GM19372 (cell line): ENCODE data around the gene OAS1.
"Not testable (repeated sequence)": the region's sequence is repeated elsewhere in the genome, so short reads cannot be mapped to it uniquely, and the experiment has no call there.

Experiments
- ATAC-seq: cut with Tn5 transposase; IDR thresholded peaks from one replicate; pipeline ENCODE4 v1.9.1; 2021; ENCODE audit warnings: mild to moderate bottlenecking, low read depth, moderate library complexity; ENCODE audit not compliant: unreplicated experiment

OAS1 gene

GRCh38 chr12:112898380-112898779, 8.4 kb upstream of the OAS1 start:
- no peak for ATAC-seq

GRCh38 chr12:112900298-112901145, 6.2 kb upstream of the OAS1 start:
- ATAC-seq, result no peak

- ATAC-seq, result no peak
Measured at GRCh38 chr12:112901271-112901670, 5.5 kb upstream of the OAS1 start.

- no peak for ATAC-seq
Measured at GRCh38 chr12:112904571-112904970, 2.2 kb upstream of the OAS1 start.

- no peak for ATAC-seq
Measured at GRCh38 chr12:112905451-112906089, 1.2 kb upstream of the OAS1 start.

- ATAC-seq, result peak; percentile 45
Measured at GRCh38 chr12:112907415-112908157, 824 bp downstream of the OAS1 start.

- no peak for ATAC-seq
Measured at GRCh38 chr12:112908548-112908947, 1.8 kb downstream of the OAS1 start.

GRCh38 chr12:112909693-112910092, 2.9 kb downstream of the OAS1 start:
- no peak for ATAC-seq

GRCh38 chr12:112913038-112913688, 6.4 kb downstream of the OAS1 start:
- no peak for ATAC-seq

- ATAC-seq, result not testable (repeated sequence)
Measured at GRCh38 chr12:112913888-112914287, 7.1 kb downstream of the OAS1 start.

GRCh38 chr12:112916270-112916669, 9.5 kb downstream of the OAS1 start:
- no peak for ATAC-seq

- ATAC-seq, result no peak
Measured at GRCh38 chr12:112919121-112919520, 12.4 kb downstream of the OAS1 start.

- ATAC-seq, result peak; percentile 77
Measured at GRCh38 chr12:112924986-112925385, 18.2 kb downstream of the OAS1 start.

GRCh38 chr12:112926416-112927033, 19.8 kb downstream of the OAS1 start:
- not testable (repeated sequence) for ATAC-seq

GRCh38 chr12:112927475-112927874, 20.7 kb downstream of the OAS1 start:
- ATAC-seq, result no peak

GRCh38 chr12:112927925-112928324, 21.2 kb downstream of the OAS1 start:
- ATAC-seq, result no peak

- no peak for ATAC-seq
Measured at GRCh38 chr12:112928978-112929377, 22.2 kb downstream of the OAS1 start.

GRCh38 chr12:112929715-112930114, 23.0 kb downstream of the OAS1 start:
- ATAC-seq, result no peak

GRCh38 chr12:112930350-112930749, 23.6 kb downstream of the OAS1 start:
- no peak for ATAC-seq

GRCh38 chr12:112932485-112933128, 25.8 kb downstream of the OAS1 start:
- ATAC-seq, result no peak
